Subcutaneous abdominal adipose tissue (tissue), 5 donors: ENCODE data around the gene KCNE1.
"Not testable (repeated sequence)": the region's sequence is repeated elsewhere in the genome, so short reads cannot be mapped to it uniquely, and the experiment has no call there.

Source experiments
- H3K27ac ChIP-seq: one replicate; pipeline ENCODE4 v1.7.0; 2013; ENCODE audit warnings: low read depth, mild to moderate bottlenecking, inconsistent platforms, low read length, moderate library complexity
- H3K27me3 ChIP-seq, 5 donors: one replicate each; pipeline ENCODE4 v1.7.0; 2013; ENCODE audit warnings: low read length in 5 of 5, inconsistent platforms in 1 of 5; ENCODE audit not compliant: control insufficient read depth in 5 of 5, insufficient read depth in 4 of 5
- H3K36me3 ChIP-seq, 5 donors: one replicate each; pipeline ENCODE4 v1.7.0; 2013; ENCODE audit warnings: low read length in 5 of 5; ENCODE audit not compliant: control insufficient read depth in 5 of 5, insufficient read depth in 5 of 5
- H3K4me1 ChIP-seq, 5 donors: one replicate each; pipeline ENCODE4 v1.7.0; 2013; ENCODE audit warnings: low read length in 5 of 5, mild to moderate bottlenecking in 3 of 5, moderate library complexity in 1 of 5; ENCODE audit not compliant: control insufficient read depth in 5 of 5, insufficient read depth in 5 of 5
- H3K4me3 ChIP-seq, 5 donors: one replicate each; pipeline ENCODE4 v1.7.0; 2013; ENCODE audit warnings: low read length in 5 of 5, low read depth in 1 of 5
- H3K9ac ChIP-seq, 5 donors: one replicate each; pipeline ENCODE4 v1.7.0; 2013; ENCODE audit warnings: low read length in 5 of 5, mild to moderate bottlenecking in 4 of 5, moderate library complexity in 3 of 5
- H3K9me3 ChIP-seq, 5 donors: one replicate each; pipeline ENCODE4 v1.7.0; 2013; ENCODE audit warnings: low read length in 5 of 5; ENCODE audit not compliant: control insufficient read depth in 5 of 5
- donor health status: healthy.
- donor health status: healthy.
- donor health status: healthy.
- donor health status: healthy.
- donor health status: healthy.

KCNE1 gene

GRCh38 chr21:34447018-34447417, 65.0 kb downstream of the KCNE1 start:
- H3K9me3 ChIP-seq, H3K4me3 ChIP-seq, H3K4me1 ChIP-seq, H3K27me3 ChIP-seq, H3K27ac ChIP-seq, H3K36me3 ChIP-seq, H3K9ac ChIP-seq: not testable (repeated sequence)

GRCh38 chr21:34443486-34443885, 68.5 kb downstream of the KCNE1 start:
- H3K27me3 ChIP-seq, H3K4me1 ChIP-seq, H3K9ac ChIP-seq, H3K4me3 ChIP-seq, H3K36me3 ChIP-seq, H3K9me3 ChIP-seq, H3K27ac ChIP-seq: not testable (repeated sequence)

- H3K9ac ChIP-seq, H3K4me3 ChIP-seq, H3K4me1 ChIP-seq, H3K27ac ChIP-seq, H3K36me3 ChIP-seq, H3K9me3 ChIP-seq, H3K27me3 ChIP-seq: not testable (repeated sequence)
Observed at GRCh38 chr21:34429710-34430109, 82.3 kb downstream of the KCNE1 start.

- H3K27me3 ChIP-seq, H3K4me3 ChIP-seq, H3K4me1 ChIP-seq, H3K9me3 ChIP-seq, H3K9ac ChIP-seq, H3K36me3 ChIP-seq, H3K27ac ChIP-seq: not testable (repeated sequence)
Observed at GRCh38 chr21:34428441-34428840, 83.6 kb downstream of the KCNE1 start.

DNA sequence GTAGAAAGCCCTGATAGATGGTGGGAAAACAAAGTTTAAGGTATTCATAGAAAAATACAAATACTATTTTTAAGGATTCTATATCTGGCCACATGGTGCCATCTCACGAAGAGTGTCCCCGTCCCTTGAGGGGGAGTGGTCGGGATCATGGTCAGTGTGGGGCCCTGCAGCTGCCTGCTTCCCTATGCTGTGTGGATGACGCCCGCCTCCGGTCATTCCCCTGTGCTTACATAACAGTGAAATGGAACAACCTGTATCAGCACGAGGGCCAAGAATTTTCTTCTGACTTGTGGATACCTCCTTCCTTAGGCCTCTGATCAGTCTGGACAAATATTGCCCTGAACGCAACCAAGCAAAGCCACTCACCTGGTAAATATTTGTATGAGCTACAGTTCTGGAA, 84.7 kb downstream of the KCNE1 start:
- H3K27ac ChIP-seq, H3K36me3 ChIP-seq, H3K9me3 ChIP-seq, H3K9ac ChIP-seq, H3K4me3 ChIP-seq, H3K4me1 ChIP-seq, H3K27me3 ChIP-seq: not testable (repeated sequence)

DNA sequence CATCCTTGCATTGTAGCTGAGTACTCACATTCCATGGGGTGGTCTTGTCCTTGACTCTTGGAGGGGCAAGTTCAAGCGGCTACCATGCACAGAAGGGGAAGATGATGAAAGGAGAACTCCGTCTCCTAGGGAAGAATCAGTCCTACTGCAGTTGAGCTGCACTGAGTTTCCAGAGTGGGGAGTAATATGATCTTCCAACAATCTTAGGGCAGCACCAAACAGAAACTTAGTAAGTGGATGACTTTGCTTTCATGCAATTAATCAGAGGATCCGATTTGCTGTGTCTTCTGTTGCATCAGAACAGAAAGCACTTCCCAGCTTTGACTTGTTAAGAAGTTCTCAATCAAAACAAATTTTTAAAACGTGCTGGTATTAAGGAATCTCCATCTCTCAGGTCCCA, 88.2 kb downstream of the KCNE1 start, which contains the start of gene SMIM34:
TSS of gene SMIM34 (minus strand) at position 147 of the 400 bp plus-strand sequence. CDS start at position 35, 112 bp downstream.
- H3K9ac ChIP-seq, H3K27ac ChIP-seq, H3K9me3 ChIP-seq, H3K27me3 ChIP-seq, H3K36me3 ChIP-seq, H3K4me3 ChIP-seq, H3K4me1 ChIP-seq: not testable (repeated sequence)

DNA sequence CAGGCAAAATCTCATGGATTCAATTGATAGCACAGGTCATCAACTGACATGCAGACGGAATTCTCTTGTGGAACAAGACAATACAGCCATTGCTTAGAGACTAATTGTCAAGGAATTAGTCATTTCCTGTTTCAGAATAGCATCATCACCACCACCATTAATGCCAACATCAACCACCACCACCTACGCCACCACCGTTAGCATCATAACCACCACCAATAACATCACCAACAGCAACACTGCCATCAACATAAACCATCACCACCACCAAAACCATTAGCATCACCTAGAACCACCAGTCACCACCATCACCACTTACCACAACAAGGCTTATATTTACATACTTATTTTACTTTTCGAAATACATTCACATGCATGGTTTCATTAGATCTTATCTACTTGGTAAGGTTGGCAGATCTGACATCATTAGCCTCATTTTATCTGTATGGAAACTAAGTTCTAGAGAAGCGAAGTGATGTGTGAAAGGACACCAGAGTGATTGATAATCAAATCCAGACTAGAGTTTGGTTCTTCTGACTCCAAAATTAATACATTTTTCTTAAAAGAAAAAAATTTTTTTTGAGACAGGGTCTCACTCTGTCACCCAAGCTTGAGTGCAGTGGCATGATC, 94.4 kb downstream of the KCNE1 start:
- not testable (repeated sequence) for H3K27me3 ChIP-seq, H3K9ac ChIP-seq, H3K36me3 ChIP-seq, H3K4me1 ChIP-seq, H3K9me3 ChIP-seq, H3K4me3 ChIP-seq, H3K27ac ChIP-seq

- H3K9me3 ChIP-seq, H3K4me1 ChIP-seq, H3K4me3 ChIP-seq, H3K36me3 ChIP-seq, H3K27ac ChIP-seq, H3K27me3 ChIP-seq, H3K9ac ChIP-seq: not testable (repeated sequence)
Observed at GRCh38 chr21:34407294-34407693, 104.7 kb downstream of the KCNE1 start.

DNA sequence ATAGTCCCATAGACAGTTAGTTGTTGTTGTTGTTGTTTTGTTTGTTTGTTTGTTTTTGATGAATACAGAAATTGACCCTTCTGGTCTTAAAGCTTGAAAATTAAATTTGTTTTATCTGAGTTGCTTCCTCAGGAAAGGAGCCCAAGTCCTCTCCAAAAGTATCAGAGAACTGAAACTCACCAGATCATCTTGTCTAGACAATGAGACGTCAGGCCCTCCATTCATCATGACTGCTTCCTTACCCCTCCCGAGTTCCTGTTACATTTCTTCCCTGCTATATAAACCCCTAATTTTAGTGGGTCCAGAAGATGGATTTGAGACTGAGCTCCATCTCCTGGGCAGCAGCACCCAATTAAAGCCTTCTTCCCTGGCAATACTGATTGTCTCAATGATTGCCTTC, 105.3 kb downstream of the KCNE1 start:
- H3K36me3 ChIP-seq, H3K27me3 ChIP-seq, H3K27ac ChIP-seq, H3K4me3 ChIP-seq, H3K9ac ChIP-seq, H3K9me3 ChIP-seq, H3K4me1 ChIP-seq: not testable (repeated sequence)

GRCh38 chr21:34406102-34406501, 105.9 kb downstream of the KCNE1 start:
- H3K9ac ChIP-seq, H3K4me1 ChIP-seq, H3K9me3 ChIP-seq, H3K4me3 ChIP-seq, H3K36me3 ChIP-seq, H3K27ac ChIP-seq, H3K27me3 ChIP-seq: not testable (repeated sequence)

DNA sequence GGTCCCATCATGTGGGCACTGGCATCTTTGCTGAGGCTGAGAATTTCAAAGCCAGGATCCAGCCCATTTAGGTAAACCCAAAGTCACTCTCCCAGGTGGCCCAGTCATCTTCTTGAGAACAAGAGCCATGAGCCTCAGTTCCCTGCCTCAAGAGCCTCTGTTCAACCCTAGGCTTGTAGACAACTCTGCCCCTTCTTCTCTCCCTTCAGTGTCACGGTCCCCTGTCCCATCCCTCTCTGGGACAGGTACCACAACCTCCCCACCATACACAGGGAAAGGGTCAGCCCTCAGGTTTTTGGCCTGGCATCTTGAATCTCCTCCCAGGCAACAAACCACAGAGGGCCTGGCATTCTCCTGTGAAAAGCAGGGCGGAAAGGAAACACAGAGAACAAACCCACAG, 106.3 kb downstream of the KCNE1 start:
- H3K9me3 ChIP-seq, H3K27ac ChIP-seq, H3K4me1 ChIP-seq, H3K4me3 ChIP-seq, H3K9ac ChIP-seq, H3K27me3 ChIP-seq, H3K36me3 ChIP-seq: not testable (repeated sequence)
